DND-41 (cell line): ENCODE results near the gene NELFE.

Experiments used
- EZH2 ChIP-seq: IDR thresholded peaks from 3 replicates; pipeline ENCODE4 v1.6.1; 2012; ENCODE audit warnings: borderline replicate concordance, low read depth, mild to moderate bottlenecking, moderate library complexity, low read length, inconsistent platforms; ENCODE audit not compliant: severe bottlenecking
- TF ChIP-seq, protein P1 (sequence below): IDR thresholded peaks from 2 replicates; pipeline ENCODE4 v1.5.1; 2012; ENCODE audit warnings: borderline replicate concordance, low read length, moderate library complexity, mild to moderate bottlenecking; ENCODE audit not compliant: poor library complexity, severe bottlenecking; ENCODE audit errors: extremely low read depth

DNA sequence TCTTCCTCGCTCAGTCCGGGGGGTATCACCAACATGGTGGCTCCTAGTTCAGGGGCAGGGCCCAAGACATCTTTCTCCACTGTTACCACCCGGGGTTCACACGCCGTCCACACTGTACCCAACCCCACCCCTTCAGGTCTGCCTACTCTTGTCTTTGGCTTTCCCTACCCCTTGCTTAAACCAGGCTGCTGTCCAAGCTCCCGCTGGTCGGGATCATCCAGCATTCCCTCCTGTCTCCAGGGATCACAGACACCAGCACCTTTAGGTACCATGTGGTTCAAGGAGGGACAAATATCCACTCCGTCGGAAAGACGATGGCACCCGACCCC, 395 bp downstream of the NELFE start:
- TF ChIP-seq, protein P1, sequence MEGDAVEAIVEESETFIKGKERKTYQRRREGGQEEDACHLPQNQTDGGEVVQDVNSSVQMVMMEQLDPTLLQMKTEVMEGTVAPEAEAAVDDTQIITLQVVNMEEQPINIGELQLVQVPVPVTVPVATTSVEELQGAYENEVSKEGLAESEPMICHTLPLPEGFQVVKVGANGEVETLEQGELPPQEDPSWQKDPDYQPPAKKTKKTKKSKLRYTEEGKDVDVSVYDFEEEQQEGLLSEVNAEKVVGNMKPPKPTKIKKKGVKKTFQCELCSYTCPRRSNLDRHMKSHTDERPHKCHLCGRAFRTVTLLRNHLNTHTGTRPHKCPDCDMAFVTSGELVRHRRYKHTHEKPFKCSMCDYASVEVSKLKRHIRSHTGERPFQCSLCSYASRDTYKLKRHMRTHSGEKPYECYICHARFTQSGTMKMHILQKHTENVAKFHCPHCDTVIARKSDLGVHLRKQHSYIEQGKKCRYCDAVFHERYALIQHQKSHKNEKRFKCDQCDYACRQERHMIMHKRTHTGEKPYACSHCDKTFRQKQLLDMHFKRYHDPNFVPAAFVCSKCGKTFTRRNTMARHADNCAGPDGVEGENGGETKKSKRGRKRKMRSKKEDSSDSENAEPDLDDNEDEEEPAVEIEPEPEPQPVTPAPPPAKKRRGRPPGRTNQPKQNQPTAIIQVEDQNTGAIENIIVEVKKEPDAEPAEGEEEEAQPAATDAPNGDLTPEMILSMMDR: no peak
- TF ChIP-seq EZH2: no peak
